OCI-LY1 (cell line): ENCODE results near the gene ARHGAP44.

Experiments
- H2AFZ ChIP-seq: fragments of 200-600 bp; sonication (generic), shearing (Covaris generic); 2 replicates; pipeline ENCODE4 v1.6.0; 2014; ENCODE audit warnings: antibody characterized with exemption, mild to moderate bottlenecking, low read length
- H3F3A ChIP-seq: fragments of 200-600 bp; sonication (generic), shearing (Covaris generic); 2 replicates; pipeline ENCODE4 v1.6.0; 2014; ENCODE audit warnings: mild to moderate bottlenecking, antibody characterized with exemption, low read length, moderate library complexity; ENCODE audit not compliant: insufficient read depth
- H3K27ac ChIP-seq: fragments of 200-600 bp; sonication (generic); 2 replicates; pipeline ENCODE4 v1.5.1; 2014; ENCODE audit warnings: low read length, mixed run types, mild to moderate bottlenecking, low read depth; ENCODE audit not compliant: poor library complexity, severe bottlenecking
- H3K27me3 ChIP-seq: fragments of 200-600 bp; sonication (generic); 2 replicates; pipeline ENCODE4 v1.6.0; 2014; ENCODE audit warnings: antibody characterized with exemption, mild to moderate bottlenecking, low read length, moderate library complexity; ENCODE audit not compliant: insufficient read depth
- H3K36me3 ChIP-seq: fragments of 200-600 bp; sonication (generic); 2 replicates; pipeline ENCODE4 v1.6.1; 2014; ENCODE audit warnings: mild to moderate bottlenecking, antibody characterized with exemption, low read length, moderate library complexity, mixed read lengths; ENCODE audit not compliant: insufficient read depth
- H3K4me1 ChIP-seq: fragments of 200-600 bp; sonication (generic); 2 replicates; pipeline ENCODE4 v1.5.1; 2014; ENCODE audit warnings: mild to moderate bottlenecking, low read length, moderate library complexity; ENCODE audit not compliant: insufficient read depth, severe bottlenecking
- H3K4me2 ChIP-seq: fragments of 200-600 bp; sonication (generic), shearing (Covaris generic); 2 replicates; pipeline ENCODE4 v1.6.1; 2014; ENCODE audit warnings: low read length
- H3K4me3 ChIP-seq: fragments of 200-600 bp; sonication (generic); 2 replicates; pipeline ENCODE4 v1.5.1; 2014; ENCODE audit warnings: low read length, low read depth, mild to moderate bottlenecking, mixed read lengths; ENCODE audit not compliant: poor library complexity, severe bottlenecking
- H3K79me2 ChIP-seq: fragments of 200-600 bp; shearing (Covaris generic); 2 replicates; pipeline ENCODE4 v1.6.1; 2016; ENCODE audit warnings: mixed run types, low read length, mixed read lengths; ENCODE audit not compliant: insufficient read depth
- H3K9ac ChIP-seq: fragments of 200-600 bp; sonication (generic), shearing (Covaris generic); 2 replicates; pipeline ENCODE4 v1.6.1; 2014; ENCODE audit warnings: mild to moderate bottlenecking, low read length, mixed read lengths
- H3K9me2 ChIP-seq: fragments of 200-600 bp; sonication (generic), shearing (Covaris generic); 2 replicates; pipeline ENCODE4 v1.6.1; 2014; ENCODE audit warnings: low read depth, mild to moderate bottlenecking, low read length, mixed read lengths
- H3K9me3 ChIP-seq: fragments of 200-600 bp; shearing (Covaris generic); 2 replicates; pipeline ENCODE4 v1.6.1; 2014; ENCODE audit warnings: low read length, mixed read lengths
- H4K20me1 ChIP-seq: fragments of 200-600 bp; sonication (generic), shearing (Covaris generic); 2 replicates; pipeline ENCODE4 v1.6.0; 2016; ENCODE audit warnings: mild to moderate bottlenecking, low read length; ENCODE audit not compliant: insufficient read depth
- EZH2 ChIP-seq: fragments of 200-600 bp; sonication (generic), shearing (Covaris generic); IDR thresholded peaks from 2 replicates; pipeline ENCODE4 v1.8.0; 2017; ENCODE audit warnings: borderline replicate concordance, mixed run types, mild to moderate bottlenecking, antibody characterized with exemption, low read length, moderate library complexity, mixed read lengths
- TF ChIP-seq, protein P1 (sequence below): fragments of 200-600 bp; sonication (generic), shearing (Covaris generic); IDR thresholded peaks from 2 replicates; pipeline ENCODE4 v1.5.1; 2017; ENCODE audit warnings: mild to moderate bottlenecking, antibody characterized with exemption, low read length, moderate library complexity, mixed read lengths

Gene ARHGAP44

GRCh38 chr17:12963505-12963904 is 174.2 kb downstream of the ARHGAP44 start:
- Histone ChIP-seq H3K79me2 (no peaks in the 10 kb centered on the region), H3K27ac (no peak overlapping the region), H2AFZ (no peak overlapping the region), H3K27me3 (no peaks in the 10 kb centered on the region), H3K4me3 (no peak overlapping the region), H3K9me2 (no peaks in the 10 kb centered on the region), H3F3A (no peaks in the 10 kb centered on the region), H3K9me3 (no peaks in the 10 kb centered on the region), H3K4me1 (no peaks in the 10 kb centered on the region), H3K36me3 (no peaks in the 10 kb centered on the region), H4K20me1 (no peaks in the 10 kb centered on the region), H3K9ac (no peak overlapping the region), H3K4me2 (no peak overlapping the region)
- no peak for TF ChIP-seq EZH2
- TF ChIP-seq, protein P1, sequence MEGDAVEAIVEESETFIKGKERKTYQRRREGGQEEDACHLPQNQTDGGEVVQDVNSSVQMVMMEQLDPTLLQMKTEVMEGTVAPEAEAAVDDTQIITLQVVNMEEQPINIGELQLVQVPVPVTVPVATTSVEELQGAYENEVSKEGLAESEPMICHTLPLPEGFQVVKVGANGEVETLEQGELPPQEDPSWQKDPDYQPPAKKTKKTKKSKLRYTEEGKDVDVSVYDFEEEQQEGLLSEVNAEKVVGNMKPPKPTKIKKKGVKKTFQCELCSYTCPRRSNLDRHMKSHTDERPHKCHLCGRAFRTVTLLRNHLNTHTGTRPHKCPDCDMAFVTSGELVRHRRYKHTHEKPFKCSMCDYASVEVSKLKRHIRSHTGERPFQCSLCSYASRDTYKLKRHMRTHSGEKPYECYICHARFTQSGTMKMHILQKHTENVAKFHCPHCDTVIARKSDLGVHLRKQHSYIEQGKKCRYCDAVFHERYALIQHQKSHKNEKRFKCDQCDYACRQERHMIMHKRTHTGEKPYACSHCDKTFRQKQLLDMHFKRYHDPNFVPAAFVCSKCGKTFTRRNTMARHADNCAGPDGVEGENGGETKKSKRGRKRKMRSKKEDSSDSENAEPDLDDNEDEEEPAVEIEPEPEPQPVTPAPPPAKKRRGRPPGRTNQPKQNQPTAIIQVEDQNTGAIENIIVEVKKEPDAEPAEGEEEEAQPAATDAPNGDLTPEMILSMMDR = no peak

DNA sequence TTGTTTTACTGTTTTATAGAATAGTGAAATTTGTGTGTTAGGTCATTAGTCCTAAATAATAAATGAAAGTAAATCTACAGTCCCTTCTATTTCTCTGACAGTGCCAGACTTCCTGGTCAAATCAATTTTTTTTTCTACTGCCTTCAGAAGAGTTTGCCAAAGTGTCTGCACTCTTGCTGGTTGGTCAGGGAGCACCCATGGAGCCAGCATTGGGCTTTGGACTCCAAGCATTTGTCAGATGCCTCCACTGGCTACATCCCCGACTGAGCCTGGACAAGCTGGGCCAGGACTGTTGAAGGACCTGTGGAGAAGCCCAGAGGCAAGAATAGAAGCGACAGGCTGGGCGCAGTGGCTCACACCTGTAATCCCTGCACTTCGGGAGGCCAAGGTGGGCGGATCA is 174.9 kb downstream of the ARHGAP44 start:
- Histone ChIP-seq H3K4me2 (no peak overlapping the region), H3K9ac (no peak overlapping the region), H3K36me3 (no peaks in the 10 kb centered on the region), H3K79me2 (no peaks in the 10 kb centered on the region), H3K4me3 (no peak overlapping the region), H3K9me3 (no peaks in the 10 kb centered on the region), H3K27ac (no peak overlapping the region), H3F3A (no peaks in the 10 kb centered on the region), H4K20me1 (no peaks in the 10 kb centered on the region), H3K4me1 (no peaks in the 10 kb centered on the region), H2AFZ (no peak overlapping the region), H3K27me3 (no peaks in the 10 kb centered on the region), H3K9me2 (no peaks in the 10 kb centered on the region)
- TF ChIP-seq, protein P1 = no peak
- no peak for TF ChIP-seq EZH2

GRCh38 chr17:12964840-12965239 is 175.5 kb downstream of the ARHGAP44 start:
- no peak overlapping the region for H3K4me3 ChIP-seq
- TF ChIP-seq, protein P1 = no peak
- no peak for TF ChIP-seq EZH2
- H3K9ac ChIP-seq = no peak overlapping the region
- H3K9me2 ChIP-seq = no peaks in the 10 kb centered on the region
- no peaks in the 10 kb centered on the region for H3F3A ChIP-seq
- H3K27ac ChIP-seq = no peak overlapping the region
- no peaks in the 10 kb centered on the region for H3K36me3 ChIP-seq
- H3K4me2 ChIP-seq = no peak overlapping the region
- H3K79me2 ChIP-seq = no peaks in the 10 kb centered on the region
- H3K4me1 ChIP-seq = no peaks in the 10 kb centered on the region
- H3K9me3 ChIP-seq = no peaks in the 10 kb centered on the region
- no peak overlapping the region for H2AFZ ChIP-seq
- no peaks in the 10 kb centered on the region for H4K20me1 ChIP-seq
- no peaks in the 10 kb centered on the region for H3K27me3 ChIP-seq
